OCI-LY3 (cell line): ENCODE results near the gene MLPH.

Experiments used
- H2AFZ ChIP-seq: fragments of 200-600, 300-600 bp; shearing (Covaris generic); 2 replicates; pipeline ENCODE4 v1.6.0; 2014; ENCODE audit warnings: antibody characterized with exemption, low read depth, low read length
- H3K27ac ChIP-seq: fragments of 200-600, 300-600 bp; sonication (generic); 2 replicates; pipeline ENCODE4 v1.5.1; 2014; ENCODE audit warnings: mild to moderate bottlenecking, low read length, moderate library complexity, mixed read lengths
- H3K27me3 ChIP-seq: fragments of 200-600, 300-600 bp; sonication (generic); 2 replicates; pipeline ENCODE4 v1.6.1; 2014; ENCODE audit warnings: low read depth, low read length, mixed read lengths
- H3K36me3 ChIP-seq: fragments of 200-600, 300-600 bp; sonication (generic); replicated peaks from 2 replicates; pipeline ENCODE3; 2014; ENCODE audit warnings: low read depth, low read length, mixed read lengths
- H3K4me1 ChIP-seq: fragments of 300-600, 200-600 bp; sonication (generic); 2 replicates; pipeline ENCODE4 v1.6.1; 2014; ENCODE audit warnings: low read length, mixed read lengths
- H3K4me2 ChIP-seq: fragments of 200-600, 300-600 bp; sonication (generic); 2 replicates; pipeline ENCODE4 v1.6.1; 2014; ENCODE audit warnings: low read length, mixed read lengths
- H3K4me3 ChIP-seq: fragments of 300-600, 200-600 bp; sonication (generic); 2 replicates; pipeline ENCODE4 v1.5.1; 2014; ENCODE audit warnings: antibody characterized with exemption, mild to moderate bottlenecking, low read length, moderate library complexity
- H3K79me2 ChIP-seq: fragments of 300-600, 200-600 bp; shearing (Covaris generic); 2 replicates; pipeline ENCODE4 v1.6.1; 2014; ENCODE audit warnings: mild to moderate bottlenecking, low read length, mixed read lengths
- H3K9ac ChIP-seq: fragments of 300-600, 200-600 bp; shearing (Covaris generic); 2 replicates; pipeline ENCODE4 v1.6.0; 2014; ENCODE audit warnings: mild to moderate bottlenecking, low read length, moderate library complexity
- H3K9me3 ChIP-seq: fragments of 200-600, 300-600 bp; shearing (Covaris generic); 2 replicates; pipeline ENCODE4 v1.6.1; 2014; ENCODE audit warnings: low read length, mixed read lengths; ENCODE audit not compliant: insufficient read depth
- H4K20me1 ChIP-seq: fragments of 200-600, 300-600 bp; sonication (generic); 2 replicates; pipeline ENCODE4 v1.6.1; 2016; ENCODE audit warnings: low read length, mixed read lengths; ENCODE audit not compliant: insufficient read depth
- EZH2phosphoT487 ChIP-seq: fragments of 200-600 bp; shearing (Covaris generic); IDR thresholded peaks from 2 replicates; pipeline ENCODE4 v1.6.1; 2018; ENCODE audit warnings: antibody characterized with exemption, mixed run types, low read depth
- TF ChIP-seq, protein P1 (sequence below): fragments of 200-600, 300-600 bp; sonication (generic); IDR thresholded peaks from 2 replicates; pipeline ENCODE4 v1.5.1; 2014; ENCODE audit warnings: antibody characterized with exemption, low read length, low read depth

MLPH gene

DNA sequence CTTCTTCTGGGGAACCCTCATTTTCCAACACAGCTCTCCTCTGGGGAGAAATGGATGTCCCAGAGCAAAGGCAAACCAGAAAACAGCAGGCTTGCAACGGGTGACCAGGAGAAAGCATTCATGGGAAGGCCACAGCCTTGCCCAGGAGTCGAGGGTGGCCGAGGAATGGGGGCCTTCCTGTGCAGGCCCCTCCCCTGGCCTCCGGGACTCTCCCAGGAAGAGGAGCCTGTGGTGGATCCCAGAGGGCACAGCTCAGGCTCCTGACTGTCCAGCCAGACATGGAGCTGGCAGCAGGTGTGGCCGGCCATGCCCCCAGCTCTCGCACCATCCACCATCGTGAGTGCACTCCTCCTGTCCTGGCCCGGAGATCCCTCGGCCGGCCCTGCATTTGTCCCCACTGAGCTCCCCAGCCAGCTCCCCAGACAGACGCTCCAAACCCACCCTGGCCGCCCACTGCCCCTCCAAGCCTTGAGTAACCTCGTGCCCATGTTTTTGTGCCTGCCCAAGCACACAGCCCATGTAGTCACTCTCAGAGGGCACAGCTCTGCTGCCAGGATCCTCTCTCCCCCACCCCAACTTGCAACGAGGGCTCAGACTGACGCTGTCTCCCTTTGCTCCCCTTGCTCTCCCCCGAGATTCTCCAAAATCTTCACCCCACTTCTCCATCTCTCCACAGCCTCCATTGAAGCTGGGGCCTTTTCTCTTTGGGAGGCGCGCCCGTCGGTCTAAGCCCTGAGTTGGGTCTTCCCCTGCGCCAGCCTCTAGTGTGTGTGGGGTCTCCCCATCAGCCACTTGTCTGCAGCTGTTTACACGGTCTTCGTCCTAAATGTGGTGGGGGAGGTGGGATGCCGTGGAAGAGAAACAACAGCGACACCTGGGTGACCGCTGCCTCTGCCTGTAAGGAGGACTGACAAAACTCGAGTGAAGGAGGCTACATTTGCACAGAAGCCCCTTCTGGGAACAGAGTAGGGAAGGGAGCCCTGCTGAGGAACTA is 89.1 kb downstream of the MLPH start:
- Histone ChIP-seq H3K4me3 (no peak overlapping the region), H3K9me3 (no peaks in the 10 kb centered on the region), H4K20me1 (no peaks in the 10 kb centered on the region), H3K36me3 (no peaks in the 10 kb centered on the region), H2AFZ (no peak overlapping the region), H3K79me2 (no peaks in the 10 kb centered on the region), H3K27ac (no peak overlapping the region), H3K27me3 (no peaks in the 10 kb centered on the region), H3K9ac (no peak overlapping the region), H3K4me1 (peaks cover 10% of the 10 kb centered on the region; the same call in 1 of the 2 replicates), H3K4me2 (no peak overlapping the region)
- no peak for TF ChIP-seq EZH2phosphoT487
- TF ChIP-seq, protein P1, sequence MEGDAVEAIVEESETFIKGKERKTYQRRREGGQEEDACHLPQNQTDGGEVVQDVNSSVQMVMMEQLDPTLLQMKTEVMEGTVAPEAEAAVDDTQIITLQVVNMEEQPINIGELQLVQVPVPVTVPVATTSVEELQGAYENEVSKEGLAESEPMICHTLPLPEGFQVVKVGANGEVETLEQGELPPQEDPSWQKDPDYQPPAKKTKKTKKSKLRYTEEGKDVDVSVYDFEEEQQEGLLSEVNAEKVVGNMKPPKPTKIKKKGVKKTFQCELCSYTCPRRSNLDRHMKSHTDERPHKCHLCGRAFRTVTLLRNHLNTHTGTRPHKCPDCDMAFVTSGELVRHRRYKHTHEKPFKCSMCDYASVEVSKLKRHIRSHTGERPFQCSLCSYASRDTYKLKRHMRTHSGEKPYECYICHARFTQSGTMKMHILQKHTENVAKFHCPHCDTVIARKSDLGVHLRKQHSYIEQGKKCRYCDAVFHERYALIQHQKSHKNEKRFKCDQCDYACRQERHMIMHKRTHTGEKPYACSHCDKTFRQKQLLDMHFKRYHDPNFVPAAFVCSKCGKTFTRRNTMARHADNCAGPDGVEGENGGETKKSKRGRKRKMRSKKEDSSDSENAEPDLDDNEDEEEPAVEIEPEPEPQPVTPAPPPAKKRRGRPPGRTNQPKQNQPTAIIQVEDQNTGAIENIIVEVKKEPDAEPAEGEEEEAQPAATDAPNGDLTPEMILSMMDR: no peak

DNA sequence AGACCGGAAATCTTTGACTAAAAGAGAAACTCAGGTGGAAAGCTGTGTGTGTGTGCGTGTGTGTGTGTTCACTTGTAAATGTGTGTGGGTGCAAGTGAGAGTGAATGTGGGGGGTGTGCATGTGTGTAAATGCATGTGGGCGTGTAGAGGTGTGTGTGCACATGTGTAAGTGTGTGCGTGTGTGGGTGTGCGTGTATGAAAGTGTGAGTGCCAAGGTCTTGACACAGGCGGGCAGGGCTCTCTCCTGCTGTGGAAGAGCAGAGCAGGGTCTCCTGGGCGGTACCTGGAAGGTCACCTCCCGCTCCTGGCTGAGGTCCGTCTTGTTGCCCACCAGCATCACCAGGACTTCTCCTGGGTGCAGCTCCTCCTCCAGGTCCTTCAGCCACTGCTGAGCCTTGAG is 89.9 kb downstream of the MLPH start:
- H3K36me3 ChIP-seq: no peaks in the 10 kb centered on the region
- TF ChIP-seq, protein P1: no peak
- no peak for TF ChIP-seq EZH2phosphoT487

DNA sequence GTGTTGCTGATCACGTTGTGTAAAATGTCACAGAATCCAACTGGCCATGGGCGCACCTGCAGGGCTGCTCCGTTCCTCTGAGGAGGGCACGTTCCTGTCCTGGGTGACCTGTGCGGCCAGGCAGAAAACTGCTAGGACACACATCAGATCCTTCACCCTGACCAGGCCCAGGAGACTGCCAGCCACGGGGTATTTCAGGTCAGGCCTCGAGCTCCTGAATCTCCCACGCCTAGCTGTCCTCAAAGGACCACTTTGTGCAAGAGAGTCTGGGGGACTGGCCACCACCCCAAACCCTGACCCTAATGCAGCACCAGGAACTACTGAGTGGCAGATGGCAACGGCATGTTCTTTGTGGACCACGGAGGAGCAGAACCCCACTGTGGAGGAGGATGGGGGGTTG is 90.4 kb downstream of the MLPH start:
- H3K9me3 ChIP-seq: no peaks in the 10 kb centered on the region
- H3K36me3 ChIP-seq: no peaks in the 10 kb centered on the region
- TF ChIP-seq, protein P1: no peak
- TF ChIP-seq EZH2phosphoT487: no peak
- no peak overlapping the region for H3K4me2 ChIP-seq
- H3K27ac ChIP-seq: no peak overlapping the region
- no peak overlapping the region for H3K4me3 ChIP-seq
- no peak overlapping the region for H3K9ac ChIP-seq
- no peaks in the 10 kb centered on the region for H3K27me3 ChIP-seq
- peaks cover 4% of the 10 kb centered on the region; the same call in 1 of the 2 replicates for H3K4me1 ChIP-seq
- H2AFZ ChIP-seq: no peak overlapping the region
- H4K20me1 ChIP-seq: no peaks in the 10 kb centered on the region
- H3K79me2 ChIP-seq: no peaks in the 10 kb centered on the region

More for the DNA sequence above, 89.9 kb downstream of the MLPH start:
- H2AFZ ChIP-seq: no peak overlapping the region
- no peaks in the 10 kb centered on the region for H3K9me3 ChIP-seq
- H3K9ac ChIP-seq: no peak overlapping the region
- no peak overlapping the region for H3K4me3 ChIP-seq
- no peak overlapping the region for H3K27ac ChIP-seq
- no peaks in the 10 kb centered on the region for H4K20me1 ChIP-seq
- no peaks in the 10 kb centered on the region for H3K79me2 ChIP-seq
- H3K27me3 ChIP-seq: no peaks in the 10 kb centered on the region
- peaks cover 9% of the 10 kb centered on the region; the same call in 1 of the 2 replicates for H3K4me1 ChIP-seq
- H3K4me2 ChIP-seq: no peak overlapping the region

DNA sequence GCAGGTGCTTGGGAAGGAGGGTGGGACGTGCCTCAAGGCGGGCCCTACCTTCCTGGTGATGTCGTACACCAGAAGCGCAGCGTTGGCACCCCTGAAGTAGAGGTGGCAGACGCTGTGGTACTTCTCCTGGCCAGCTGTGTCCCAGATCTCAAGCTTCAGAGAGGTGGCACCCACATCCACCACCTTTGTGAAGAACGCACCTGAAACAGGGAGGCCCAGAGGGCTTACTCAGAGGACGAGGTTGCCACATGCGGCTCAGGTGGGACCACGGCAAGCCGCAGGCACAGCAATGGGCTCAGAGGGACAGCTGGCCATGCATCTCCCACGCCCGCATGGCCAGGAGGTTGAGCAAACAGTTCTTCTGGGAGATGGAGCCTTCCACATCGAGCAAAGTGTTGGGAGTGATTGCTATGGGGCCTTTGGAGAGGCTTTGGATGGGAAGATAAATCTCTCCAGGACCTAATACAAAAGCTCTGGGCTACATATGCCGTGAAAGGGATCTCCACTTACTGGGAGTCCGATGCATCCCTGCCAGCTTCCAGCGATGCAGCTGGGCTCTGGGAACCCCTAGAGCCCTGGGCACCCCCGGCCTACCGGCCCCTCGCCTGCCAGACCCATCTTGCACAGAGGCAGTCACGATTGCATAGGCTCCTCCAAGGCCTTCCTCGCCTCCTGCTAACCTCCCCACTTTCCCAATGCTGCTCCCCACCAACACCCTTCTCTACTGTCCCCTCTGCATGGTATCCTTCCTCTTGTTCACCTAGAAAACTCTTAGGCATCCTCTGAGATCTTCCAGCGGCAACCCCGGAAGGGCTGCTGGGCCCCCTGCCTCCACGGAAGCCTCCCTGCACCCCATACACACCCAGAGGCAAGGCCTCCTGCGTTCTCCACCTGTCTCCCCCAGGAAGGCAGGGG is 91.2 kb downstream of the MLPH start:
- no peak overlapping the region for H3K9ac ChIP-seq
- H3K4me2 ChIP-seq: no peak overlapping the region
- no peaks in the 10 kb centered on the region for H4K20me1 ChIP-seq
- H3K9me3 ChIP-seq: no peaks in the 10 kb centered on the region
- H3K36me3 ChIP-seq: no peaks in the 10 kb centered on the region
- no peaks in the 10 kb centered on the region for H3K27me3 ChIP-seq
- H3K4me1 ChIP-seq: 0 out of 2 replicates have a peak, but pooled peaks cover 3% of the 10 kb centered on the region
- H3K79me2 ChIP-seq: no peaks in the 10 kb centered on the region
- TF ChIP-seq, protein P1: no peak
- TF ChIP-seq EZH2phosphoT487: no peak
- H3K4me3 ChIP-seq: no peak overlapping the region
- H2AFZ ChIP-seq: no peak overlapping the region
- no peak overlapping the region for H3K27ac ChIP-seq
